IMR-90 (cell line): ENCODE results near the gene BCL2L15. TPM values are rescaled to one million over a fixed set of nuclear protein-coding genes. Genes with fewer than 3 reads are reported as not detected.

Experiments used
- ATAC-seq: fragments of 200-7000 bp; cut with Tn5 transposase; 2 replicates; pipeline ENCODE4 v1.9.1; 2020; ENCODE audit warnings: low read depth, mild to moderate bottlenecking, moderate library complexity
- BruUV-seq: library from RNA; stranded (reverse); fragments of 400-500 nt; replicated peaks from 2 replicates; lab custom pipeline; 2021; lab: Mats Ljungman, UMichigan
- CTCF ChIA-PET: fragments of 300-600 bp; formaldehyde crosslinking; extraction: SDS; loops from one replicate; lab custom pipeline; 2021; ENCODE audit warnings: antibody characterized with exemption; lab: Yijun Ruan, JAX
- POLR2A ChIA-PET: fragments of 300-600 bp; sonication (Branson Sonifier 250); formaldehyde crosslinking; loops from one replicate; lab custom pipeline; 2022; ENCODE audit warnings: antibody characterized with exemption; ENCODE audit not compliant: unreplicated experiment; lab: Charles Lee
- DNase-seq: peaks from one replicate; pipeline ENCODE4 v3.0.0; 2013
- H2AFZ ChIP-seq: replicated peaks from 2 replicates; pipeline ENCODE3; 2013; ENCODE audit warnings: low read length, mild to moderate bottlenecking; ENCODE audit not compliant: poor library complexity
- H2AK5ac ChIP-seq: 2 replicates; pipeline ENCODE4 v1.6.1; 2013; ENCODE audit warnings: low read depth, low read length, inconsistent platforms
- H2AK9ac ChIP-seq: replicated peaks from 2 replicates; pipeline ENCODE3; 2013; ENCODE audit warnings: mild to moderate bottlenecking, low read depth, low read length, moderate library complexity; ENCODE audit not compliant: poor library complexity
- H2BK120ac ChIP-seq: 2 replicates; pipeline ENCODE4 v1.6.1; 2013; ENCODE audit warnings: low read depth, low read length, inconsistent platforms
- H2BK15ac ChIP-seq: 3 replicates; pipeline ENCODE4 v1.6.1; 2013; ENCODE audit warnings: low read depth, low read length, inconsistent platforms
- H2BK20ac ChIP-seq: 2 replicates; pipeline ENCODE4 v1.6.1; 2013; ENCODE audit warnings: low read depth, mild to moderate bottlenecking, inconsistent platforms, low read length, moderate library complexity
- H2BK5ac ChIP-seq: 2 replicates; pipeline ENCODE4 v1.6.1; 2013; ENCODE audit warnings: mild to moderate bottlenecking, low read depth, low read length, inconsistent platforms; ENCODE audit not compliant: poor library complexity, severe bottlenecking
- H3K14ac ChIP-seq: replicated peaks from 2 replicates; pipeline ENCODE4 v1.6.1; 2013; ENCODE audit warnings: low read depth, low read length, inconsistent platforms
- H3K18ac ChIP-seq: 2 replicates; pipeline ENCODE4 v1.6.1; 2013; ENCODE audit warnings: low read depth, low read length, control low read depth
- H3K23ac ChIP-seq: 2 replicates; pipeline ENCODE4 v1.6.1; 2013; ENCODE audit warnings: low read depth, low read length, inconsistent platforms
- H3K27ac ChIP-seq: 2 replicates; pipeline ENCODE4 v1.5.1; 2013; ENCODE audit warnings: mild to moderate bottlenecking, control low read depth, low read length; ENCODE audit not compliant: insufficient read depth
- H3K27me3 ChIP-seq: 2 replicates; pipeline ENCODE4 v1.6.1; 2013; ENCODE audit warnings: low read length; ENCODE audit not compliant: control insufficient read depth, insufficient read depth
- H3K36me3 ChIP-seq: 2 replicates; pipeline ENCODE4 v1.6.1; 2013; ENCODE audit warnings: low read length, mixed read lengths; ENCODE audit not compliant: control insufficient read depth, insufficient read depth
- H3K4ac ChIP-seq: 2 replicates; pipeline ENCODE4 v1.6.1; 2013; ENCODE audit warnings: low read depth, low read length, inconsistent platforms
- H3K4me1 ChIP-seq: 2 replicates; pipeline ENCODE4 v1.6.1; 2013; ENCODE audit warnings: low read length, mixed read lengths; ENCODE audit not compliant: control insufficient read depth, insufficient read depth
- H3K4me2 ChIP-seq: 2 replicates; pipeline ENCODE4 v1.6.1; 2013; ENCODE audit warnings: low read depth, mild to moderate bottlenecking, control low read depth, low read length, moderate library complexity
- H3K4me3 ChIP-seq: 2 replicates; pipeline ENCODE4 v1.5.1; 2013; ENCODE audit warnings: low read depth, mild to moderate bottlenecking, control low read depth, low read length, moderate library complexity; ENCODE audit not compliant: insufficient read depth
- H3K56ac ChIP-seq: 2 replicates; pipeline ENCODE4 v1.6.1; 2013; ENCODE audit warnings: low read length, inconsistent platforms; ENCODE audit not compliant: insufficient read depth; ENCODE audit errors: extremely low read depth
- H3K79me1 ChIP-seq, 2 experiments: 2 replicates each; pipeline ENCODE4 v1.6.1; 2013; ENCODE audit warnings: low read length in 2 of 2, inconsistent platforms in 1 of 2, low read depth in 1 of 2
- H3K9ac ChIP-seq: 2 replicates; pipeline ENCODE4 v1.6.1; 2013; ENCODE audit warnings: low read depth, low read length, control low read depth
- H3K9me1 ChIP-seq: 2 replicates; pipeline ENCODE4 v1.6.1; 2013; ENCODE audit warnings: low read length, inconsistent platforms; ENCODE audit not compliant: insufficient read depth
- H3K9me3 ChIP-seq: 2 replicates; pipeline ENCODE4 v1.6.1; 2013; ENCODE audit warnings: low read length; ENCODE audit not compliant: control insufficient read depth, insufficient read depth
- H4K20me1 ChIP-seq: 2 replicates; pipeline ENCODE4 v1.6.1; 2013; ENCODE audit warnings: low read length, inconsistent platforms; ENCODE audit not compliant: insufficient read depth
- H4K5ac ChIP-seq: 2 replicates; pipeline ENCODE4 v1.6.1; 2013; ENCODE audit warnings: mild to moderate bottlenecking, low read depth, low read length, control low read depth
- H4K8ac ChIP-seq, 2 experiments: 2 replicates each; pipeline ENCODE4 v1.6.1; 2013; ENCODE audit warnings: low read depth in 2 of 2, low read length in 2 of 2, control low read depth in 1 of 2, inconsistent platforms in 1 of 2
- H4K91ac ChIP-seq: 2 replicates; pipeline ENCODE4 v1.6.1; 2013; ENCODE audit warnings: low read depth, low read length, inconsistent platforms; ENCODE audit not compliant: insufficient read depth
- BHLHE40 ChIP-seq: fragments of 150-350 bp; IDR thresholded peaks from 2 replicates; pipeline ENCODE4 v1.6.1; 2016; ENCODE audit warnings: mild to moderate bottlenecking, low read depth, low read length
- CEBPB ChIP-seq: IDR thresholded peaks from 2 replicates; pipeline ENCODE4 v1.6.1; 2012; ENCODE audit warnings: low read depth, low read length, improper control_type of control experiment
- FOS ChIP-seq: fragments of 150-350 bp; IDR thresholded peaks from 2 replicates; pipeline ENCODE4 v1.6.1; 2016; ENCODE audit warnings: low read depth, low read length
- MAFK ChIP-seq: IDR thresholded peaks from 2 replicates; pipeline ENCODE4 v1.6.1; 2012; ENCODE audit warnings: low read depth, low read length, improper control_type of control experiment
- POLR2A ChIP-seq: IDR thresholded peaks from 2 replicates; pipeline ENCODE4 v1.6.1; 2012; ENCODE audit warnings: mild to moderate bottlenecking, low read depth, low read length
- RAD21 ChIP-seq: IDR thresholded peaks from 2 replicates; pipeline ENCODE4 v1.6.1; 2012; ENCODE audit warnings: low read length, improper control_type of control experiment
- RFX5 ChIP-seq: IDR thresholded peaks from 2 replicates; pipeline ENCODE4 v1.8.0; 2012; ENCODE audit warnings: low read depth, mild to moderate bottlenecking, low read length, moderate library complexity
- SMC3 ChIP-seq: fragments of 150-350 bp; IDR thresholded peaks from 2 replicates; pipeline ENCODE4 v1.6.1; 2016; ENCODE audit warnings: low read depth, mild to moderate bottlenecking, antibody characterized with exemption, low read length, moderate library complexity
- USF2 ChIP-seq: fragments of 150-350 bp; IDR thresholded peaks from 2 replicates; pipeline ENCODE4 v1.6.1; 2017; ENCODE audit warnings: mild to moderate bottlenecking, antibody characterized with exemption, low read length, low read depth
- WGBS, 2 experiments: methylation state at CpG; one replicate each; pipeline versions ENCODE4 v1.1.5 to v1.1.7; 2013; ENCODE audit warnings: missing lambda C conversion rate in 2 of 2; ENCODE audit not compliant: insufficient read length in 1 of 2; ENCODE audit errors: extremely low coverage in 2 of 2; 5-methylcytosine and 5-hydroxymethylcytosine counted together
- dilution Hi-C: fragments of 300-500 bp; cut with HindIII; formaldehyde crosslinking; loops from one replicate; pipeline ENCODE4 v1.14.3; 2018; ENCODE audit warnings: low sequenced_read_pairs; ENCODE audit not compliant: unreplicated experiment
- in situ Hi-C: fragments of 300-500 bp; cut with MboI; formaldehyde crosslinking; loops from 3 replicates; pipeline ENCODE4 v1.14.3; 2019; ENCODE audit warnings: low sequenced_read_pairs, inconsistent platforms, mixed read lengths
- intact Hi-C: fragments of 100-400 bp; cut with micrococcal nuclease; formaldehyde crosslinking; loops from 2 replicates; pipeline ENCODE4 v1.10.0; 2022
- polyA plus RNA-seq, 3 experiments: library from polyadenylated mRNA; depleted of rRNA; stranded (reverse); fragments of >200 nt; gene quantifications; 2 replicates each; pipeline ENCODE4 v1.2.3, GENCODE V29; 2012; ENCODE audit warnings: low replicate concordance in 1 of 3
- total RNA-seq: library from RNA; depleted of rRNA; stranded (reverse); fragments of >200 nt; gene quantifications from 2 replicates; pipeline ENCODE4 v1.2.3, GENCODE V29; 2012

The BCL2L15 gene
- total and polyA plus RNA-seq, 2 of the 4 experiments (the other 2 are of a cell fraction), result under 0.01 to 0.15 TPM

- Histone ChIP-seq H3K9ac (no peak overlapping the region), H3K79me1 (no peaks in the 10 kb centered on the region), H4K5ac (no peak overlapping the region), H3K56ac (no peak overlapping the region), H3K4me1 (0 out of 2 replicates have a peak, but pooled peaks cover 2% of the 10 kb centered on the region), H3K27me3 (no peaks in the 10 kb centered on the region), H2BK20ac (no peak overlapping the region), H2AK9ac (no peak overlapping the region), H3K23ac (no peak overlapping the region), H2AFZ (no peak overlapping the region), H3K4me3 (no peak overlapping the region), H2BK120ac (no peak overlapping the region), H3K4me2 (no peak overlapping the region), H3K18ac (no peak overlapping the region), H3K27ac (no peak overlapping the region), H4K20me1 (no peaks in the 10 kb centered on the region), H4K8ac (no peak overlapping the region), H2AK5ac (no peak overlapping the region), H3K9me1 (peaks cover 3% of the 10 kb centered on the region; the same call in 1 of the 2 replicates), H4K91ac (no peak overlapping the region), H3K36me3 (no peaks in the 10 kb centered on the region), H2BK15ac (no peak overlapping the region), H2BK5ac (no peak overlapping the region), H3K4ac (no peak overlapping the region), H3K14ac (no peak overlapping the region), H3K9me3 (no peaks in the 10 kb centered on the region)
- WGBS, 2 experiments, result 86% methylated on average over 1 of the region's 5 CpGs; no CpG with 5 or more reads in 1 of the 2 experiments
- TF ChIP-seq USF2 (no peak), FOS (no peak), RAD21 (no peak), BHLHE40 (no peak), POLR2A (no peak), CEBPB (no peak), SMC3 (no peak), MAFK (no peak), RFX5 (no peak)
- in situ Hi-C loops, result no loop called here
- intact Hi-C loops, result no loop called here
- no TSS peak for BruUV-seq
- ATAC-seq (no peak), DNase-seq (no peak)
- ChIA-PET CTCF (interaction anchor here (0.7 kb wide), 1 partner anchor 178 kb away, joined by 6 read pairs; no protein-coding TSS in a partner anchor), POLR2A (no interaction called here)
- dilution Hi-C loops, result no loop called here
Measured at GRCh38 chr1:113876176-113876575, 11.2 kb downstream of the BCL2L15 start.
